ENCODE results near the gene MAP1A. TPM values are rescaled to one million over a fixed set of nuclear protein-coding genes. Genes with fewer than 3 reads are reported as not detected.
"Not testable (repeated sequence)": the region's sequence is repeated elsewhere in the genome, so short reads cannot be mapped to it uniquely, and the experiment has no call there.

MAP1A gene
- total RNA-seq, 1 experiment from 2014 or later = 1.0 TPM

DNA sequence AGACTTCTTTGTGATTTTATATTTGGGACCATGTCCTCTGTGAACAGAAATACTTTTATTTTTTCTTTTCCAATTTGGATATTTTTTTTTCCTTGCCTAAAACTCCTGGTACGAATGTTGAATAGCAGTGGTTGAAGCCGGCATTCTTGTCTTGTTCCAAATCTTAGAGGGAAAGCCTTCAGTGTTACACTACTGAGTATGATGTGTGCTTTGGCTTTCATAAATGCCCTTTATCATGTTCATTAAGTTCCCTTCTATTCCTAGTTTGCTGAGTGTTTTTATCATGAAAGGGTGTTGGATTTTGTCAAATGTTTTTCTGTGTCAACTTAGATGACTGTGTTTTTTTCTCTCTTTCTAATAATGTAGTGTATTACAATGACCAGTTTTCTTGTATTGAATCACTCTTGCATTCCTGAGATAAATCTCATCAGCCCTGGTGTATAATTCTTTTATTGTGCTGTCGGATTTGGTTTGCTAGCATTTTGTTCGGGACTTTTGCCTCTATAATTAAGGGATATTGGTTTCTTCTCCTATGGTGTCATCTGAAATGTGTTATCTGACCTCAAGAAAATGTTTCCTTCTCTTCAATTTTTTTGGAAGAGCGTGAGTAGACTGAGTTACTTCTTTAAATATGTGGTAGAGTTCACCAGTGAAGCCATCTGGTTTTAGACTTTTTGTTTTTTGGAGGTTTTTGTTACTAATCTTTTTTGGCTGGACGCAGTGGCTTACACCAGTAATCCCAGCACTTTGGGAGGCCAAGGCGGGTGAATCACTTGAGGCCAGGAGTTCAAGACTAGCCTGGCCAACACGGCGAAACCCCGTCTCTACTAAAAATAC is 33.3 kb downstream of the MAP1A start:
- no peaks in the 10 kb centered on the region for H3F3A ChIP-seq (ENCODE audit: low read length, unreplicated experiment)
- DNase-seq (no peak), ATAC-seq (no peak)
- TF ChIP-seq EZH2 (IDR thresholded peaks at IDR 0.05; ENCODE audit: low read length, unreplicated experiment) = no peak
- TF ChIP-seq EZH2phosphoT487 (IDR thresholded peaks at IDR 0.05; ENCODE audit: borderline replicate concordance, low read length) = no peak
- TF ChIP-seq, protein P1, sequence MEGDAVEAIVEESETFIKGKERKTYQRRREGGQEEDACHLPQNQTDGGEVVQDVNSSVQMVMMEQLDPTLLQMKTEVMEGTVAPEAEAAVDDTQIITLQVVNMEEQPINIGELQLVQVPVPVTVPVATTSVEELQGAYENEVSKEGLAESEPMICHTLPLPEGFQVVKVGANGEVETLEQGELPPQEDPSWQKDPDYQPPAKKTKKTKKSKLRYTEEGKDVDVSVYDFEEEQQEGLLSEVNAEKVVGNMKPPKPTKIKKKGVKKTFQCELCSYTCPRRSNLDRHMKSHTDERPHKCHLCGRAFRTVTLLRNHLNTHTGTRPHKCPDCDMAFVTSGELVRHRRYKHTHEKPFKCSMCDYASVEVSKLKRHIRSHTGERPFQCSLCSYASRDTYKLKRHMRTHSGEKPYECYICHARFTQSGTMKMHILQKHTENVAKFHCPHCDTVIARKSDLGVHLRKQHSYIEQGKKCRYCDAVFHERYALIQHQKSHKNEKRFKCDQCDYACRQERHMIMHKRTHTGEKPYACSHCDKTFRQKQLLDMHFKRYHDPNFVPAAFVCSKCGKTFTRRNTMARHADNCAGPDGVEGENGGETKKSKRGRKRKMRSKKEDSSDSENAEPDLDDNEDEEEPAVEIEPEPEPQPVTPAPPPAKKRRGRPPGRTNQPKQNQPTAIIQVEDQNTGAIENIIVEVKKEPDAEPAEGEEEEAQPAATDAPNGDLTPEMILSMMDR (conservative IDR thresholded peaks at IDR 0.05; ENCODE audit: low read depth, low read length) = no peak
- H3K4me1 ChIP-seq (ENCODE audit: insufficient read depth, low read length) = no peaks in the 10 kb centered on the region
- H3K9me2 ChIP-seq (replicated peaks; ENCODE audit: low read length) = no peaks in the 10 kb centered on the region
- no peaks in the 10 kb centered on the region for H3K27me3 ChIP-seq (ENCODE audit: low read length)
- no TSS peak for BruUV-seq (replicated peaks)
- H3K36me3 ChIP-seq (ENCODE audit: low read depth, low read length) = peaks cover 7% of the 10 kb centered on the region
- no peak overlapping the region for H3K9ac ChIP-seq (ENCODE audit: low read length)
- H3K27ac ChIP-seq (ENCODE audit: low read length) = no peak overlapping the region
- H4K20me1 ChIP-seq (ENCODE audit: low read length) = no peaks in the 10 kb centered on the region
- H3K9me3 ChIP-seq (ENCODE audit: low read length) = no peaks in the 10 kb centered on the region; the same call in 1 of the 2 replicates
- no peak overlapping the region for H2AFZ ChIP-seq (ENCODE audit: low read length)
- intact Hi-C loops (cut with micrococcal nuclease) = no loop called here
- CTCF ChIA-PET = no interaction called here
- POLR2A ChIA-PET (ENCODE audit: unreplicated experiment) = no interaction called here
- no peaks in the 10 kb centered on the region for H3K79me2 ChIP-seq (ENCODE audit: low read length)
- no peak overlapping the region for H3K4me3 ChIP-seq (ENCODE audit: low read length)
- no peak overlapping the region for H3K4me2 ChIP-seq (ENCODE audit: low read length)

DNA sequence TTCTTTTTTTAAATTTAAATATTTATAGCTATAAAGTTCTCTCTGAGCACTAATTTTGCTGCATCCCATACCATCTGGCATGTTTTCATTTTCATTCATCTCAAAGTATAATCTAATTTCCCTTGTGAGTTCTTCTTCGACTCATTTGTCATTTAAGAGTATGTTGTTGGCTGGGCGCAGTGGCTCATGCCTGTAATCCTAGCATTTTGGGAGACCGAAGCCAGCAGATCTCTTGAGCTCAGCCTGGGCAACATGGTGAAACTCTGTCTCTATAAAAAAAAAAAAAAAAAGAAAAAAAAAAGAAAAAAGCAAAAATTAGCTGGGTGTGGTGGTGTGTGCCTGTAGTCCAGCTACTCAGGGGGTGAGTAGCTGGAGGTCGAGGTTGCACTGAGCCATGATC is 34.8 kb downstream of the MAP1A start:
- BruUV-seq (replicated peaks) = no TSS peak
- Histone ChIP-seq H3K27me3 (ENCODE audit: low read length) (no peaks in the 10 kb centered on the region), H4K20me1 (ENCODE audit: low read length) (no peaks in the 10 kb centered on the region), H3K9me3 (ENCODE audit: low read length) (no peaks in the 10 kb centered on the region; the same call in 1 of the 2 replicates), H2AFZ (ENCODE audit: low read length) (no peak overlapping the region), H3K4me1 (ENCODE audit: insufficient read depth, low read length) (no peaks in the 10 kb centered on the region), H3K27ac (ENCODE audit: low read length) (no peak overlapping the region), H3K9ac (ENCODE audit: low read length) (no peak overlapping the region), H3F3A (ENCODE audit: low read length, unreplicated experiment) (no peaks in the 10 kb centered on the region), H3K9me2 (replicated peaks; ENCODE audit: low read length) (no peaks in the 10 kb centered on the region), H3K79me2 (ENCODE audit: low read length) (no peaks in the 10 kb centered on the region), H3K4me2 (ENCODE audit: low read length) (no peak overlapping the region), H3K36me3 (ENCODE audit: low read depth, low read length) (peaks cover 6% of the 10 kb centered on the region), H3K4me3 (ENCODE audit: low read length) (no peak overlapping the region)
- intact Hi-C loops (cut with micrococcal nuclease) = no loop called here
- TF ChIP-seq EZH2phosphoT487 (IDR thresholded peaks at IDR 0.05; ENCODE audit: borderline replicate concordance, low read length) (no peak), EZH2 (IDR thresholded peaks at IDR 0.05; ENCODE audit: low read length, unreplicated experiment) (no peak)
- TF ChIP-seq, protein P1 (conservative IDR thresholded peaks at IDR 0.05; ENCODE audit: low read depth, low read length) = no peak
- DNase-seq (no peak), ATAC-seq (no peak)
- ChIA-PET POLR2A (ENCODE audit: unreplicated experiment) (no interaction called here), CTCF (interaction anchor here (0.7 kb wide), 1 partner anchor 63 kb away, joined by 4 read pairs; no protein-coding TSS in a partner anchor)

DNA sequence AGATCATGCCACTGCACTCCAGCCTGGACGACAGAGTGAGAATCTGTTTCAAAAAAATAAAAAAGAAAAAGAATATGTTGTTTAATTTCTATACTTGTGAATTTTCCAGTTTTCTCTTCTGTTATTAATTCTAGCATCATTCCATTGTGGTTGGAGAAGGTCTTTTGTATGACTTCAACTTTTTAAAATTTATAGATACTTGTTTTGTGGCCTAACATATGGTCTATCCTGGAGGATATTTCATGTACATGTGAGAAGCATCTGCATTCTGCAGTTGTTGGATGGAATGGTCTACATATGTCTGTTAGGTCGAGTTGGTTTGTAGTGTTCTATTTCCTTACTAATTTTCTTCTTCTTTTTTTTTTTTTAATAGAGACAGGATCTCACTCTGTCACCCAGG is 35.6 kb downstream of the MAP1A start:
- ATAC-seq = no peak
- Histone ChIP-seq H3K27me3 (ENCODE audit: low read length) (no peaks in the 10 kb centered on the region), H3K27ac (ENCODE audit: low read length) (no peak overlapping the region), H3K9me2 (replicated peaks; ENCODE audit: low read length) (no peaks in the 10 kb centered on the region), H3K4me3 (ENCODE audit: low read length) (no peak overlapping the region), H3K4me2 (ENCODE audit: low read length) (no peak overlapping the region), H3K9ac (ENCODE audit: low read length) (no peak overlapping the region), H3K4me1 (ENCODE audit: insufficient read depth, low read length) (no peaks in the 10 kb centered on the region), H4K20me1 (ENCODE audit: low read length) (no peaks in the 10 kb centered on the region), H3F3A (ENCODE audit: low read length, unreplicated experiment) (no peaks in the 10 kb centered on the region), H3K9me3 (ENCODE audit: low read length) (no peaks in the 10 kb centered on the region), H2AFZ (ENCODE audit: low read length) (no peak overlapping the region), H3K36me3 (ENCODE audit: low read depth, low read length) (no peaks in the 10 kb centered on the region), H3K79me2 (ENCODE audit: low read length) (no peaks in the 10 kb centered on the region)
- intact Hi-C loops (cut with micrococcal nuclease) = no loop called here
- BruUV-seq (replicated peaks) = no TSS peak
- no peak for DNase-seq
- POLR2A ChIA-PET (ENCODE audit: unreplicated experiment) = interaction anchor here (0.6 kb wide), 1 partner anchor 1443 kb away, joined by 5 read pairs; no protein-coding TSS in a partner anchor
- TF ChIP-seq EZH2phosphoT487 (IDR thresholded peaks at IDR 0.05; ENCODE audit: borderline replicate concordance, low read length) (no peak), EZH2 (IDR thresholded peaks at IDR 0.05; ENCODE audit: low read length, unreplicated experiment) (no peak)
- TF ChIP-seq, protein P1 (conservative IDR thresholded peaks at IDR 0.05; ENCODE audit: low read depth, low read length) = no peak
- CTCF ChIA-PET = no interaction called here

DNA sequence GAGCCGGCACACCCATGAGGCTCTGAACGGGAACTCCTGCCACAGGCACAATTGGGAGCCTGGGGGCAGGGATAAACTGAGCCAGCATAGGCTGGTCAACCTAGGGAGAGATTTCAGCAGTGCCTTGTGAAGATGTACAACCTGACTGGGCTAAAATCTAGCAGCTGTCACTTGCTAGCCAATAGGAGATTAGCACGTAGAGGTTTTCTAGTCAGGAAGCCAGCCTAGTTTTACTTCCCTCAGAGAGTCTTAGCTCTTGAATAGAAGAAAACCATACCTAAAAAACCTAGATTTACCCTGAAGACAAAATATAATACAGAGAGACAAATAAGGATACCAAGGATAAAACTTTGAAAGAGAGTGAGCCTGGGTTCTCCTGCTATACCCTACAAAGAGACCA is 45.3 kb downstream of the MAP1A start:
- H4K20me1 ChIP-seq (ENCODE audit: low read length); intact Hi-C loops (cut with micrococcal nuclease); H3K36me3 ChIP-seq (ENCODE audit: low read depth, low read length): not testable (repeated sequence)

More for the DNA sequence above, 45.3 kb downstream of the MAP1A start:
- H3K9me2 ChIP-seq (replicated peaks; ENCODE audit: low read length); CTCF ChIA-PET; H2AFZ ChIP-seq (ENCODE audit: low read length); H3K4me1 ChIP-seq (ENCODE audit: insufficient read depth, low read length); POLR2A ChIA-PET (ENCODE audit: unreplicated experiment); H3K4me2 ChIP-seq (ENCODE audit: low read length); DNase-seq; H3K9me3 ChIP-seq (ENCODE audit: low read length); ATAC-seq; H3F3A ChIP-seq (ENCODE audit: low read length, unreplicated experiment); BruUV-seq (replicated peaks); H3K4me3 ChIP-seq (ENCODE audit: low read length); H3K27ac ChIP-seq (ENCODE audit: low read length); H3K79me2 ChIP-seq (ENCODE audit: low read length); H3K27me3 ChIP-seq (ENCODE audit: low read length); H3K9ac ChIP-seq (ENCODE audit: low read length): not testable (repeated sequence)

Measured in PC-3 (cell line).